Measurements from ENCODE around the gene IL17C. TPM values are rescaled to one million over a fixed set of nuclear protein-coding genes. Genes with fewer than 3 reads are reported as not detected.

The IL17C gene
- total RNA-seq, 4 donors from 2014 or later: not detected

- peaks cover 24% of the 10 kb centered on the region for H3K27me3 ChIP-seq
- no peak for ATAC-seq
- no peak for TF ChIP-seq POLR2AphosphoS5 (IDR thresholded peaks at IDR 0.05)
- TF ChIP-seq CTCF (IDR thresholded peaks at IDR 0.05): no peak
- no peak for TF ChIP-seq POLR2A (IDR thresholded peaks at IDR 0.05)
- TF ChIP-seq EP300 (IDR thresholded peaks at IDR 0.05): no peak
- H3K27ac ChIP-seq: no peak overlapping the region
- 92% methylated on average over 4 of the region's 23 CpGs for WGBS, 2 donors (ENCODE audit: low coverage in 1 of 2)
- H3K4me3 ChIP-seq: no peak overlapping the region
- H3K9me3 ChIP-seq: no peaks in the 10 kb centered on the region
- peaks cover 0 to 80% of the 10 kb centered on the region in 2 donors for H3K36me3 ChIP-seq
- H3K4me1 ChIP-seq: peaks cover 0 to 19% (median 3%) of the 10 kb centered on the region in 3 donors
These were observed 7.4 kb upstream of the IL17C start for GRCh38 chr16:88630941-88631340.

GRCh38 chr16:88631384-88631783 lies 7.0 kb upstream of the IL17C start:
- no peak for TF ChIP-seq POLR2AphosphoS5 (IDR thresholded peaks at IDR 0.05)
- no peak for TF ChIP-seq POLR2A (IDR thresholded peaks at IDR 0.05)
- TF ChIP-seq EP300 (IDR thresholded peaks at IDR 0.05): no peak
- TF ChIP-seq CTCF (IDR thresholded peaks at IDR 0.05): no peak
- H3K27me3 ChIP-seq: peaks cover 29% of the 10 kb centered on the region
- peaks cover 0 to 75% of the 10 kb centered on the region in 2 donors for H3K36me3 ChIP-seq
- no peak overlapping the region for H3K27ac ChIP-seq
- no peaks in the 10 kb centered on the region for H3K9me3 ChIP-seq
- 67 to 82% methylated on average over 9 of the region's 16 CpGs for WGBS, 2 donors (ENCODE audit: low coverage in 1 of 2)
- H3K4me1 ChIP-seq: peaks cover 0 to 19% (median 3%) of the 10 kb centered on the region in 3 donors
- no peak overlapping the region for H3K4me3 ChIP-seq
- no peak for ATAC-seq

- H3K36me3 ChIP-seq: peaks cover 0 to 69% of the 10 kb centered on the region in 2 donors
- 74 to 78% methylated on average over 5 to 7 of the region's 30 CpGs for WGBS, 2 donors (ENCODE audit: low coverage in 1 of 2)
- ATAC-seq: no peak
These were observed 6.3 kb upstream of the IL17C start for GRCh38 chr16:88631920-88632586.

GRCh38 chr16:88632587-88632930 lies 5.8 kb upstream of the IL17C start:
- no peak for ATAC-seq
- H3K4me3 ChIP-seq: no peak overlapping the region
- H3K27me3 ChIP-seq: peaks cover 41% of the 10 kb centered on the region
- WGBS, 2 donors (ENCODE audit: low coverage in 1 of 2): 90 to 96% methylated on average over 6 to 8 of the region's 11 CpGs
- H3K4me1 ChIP-seq: peaks cover 0 to 19% (median 3%) of the 10 kb centered on the region in 3 donors
- H3K9me3 ChIP-seq: no peaks in the 10 kb centered on the region
- H3K27ac ChIP-seq: no peak overlapping the region
- peaks cover 0 to 64% of the 10 kb centered on the region in 2 donors for H3K36me3 ChIP-seq
- TF ChIP-seq POLR2AphosphoS5 (IDR thresholded peaks at IDR 0.05) (no peak), POLR2A (IDR thresholded peaks at IDR 0.05) (no peak), CTCF (IDR thresholded peaks at IDR 0.05) (no peak), EP300 (IDR thresholded peaks at IDR 0.05) (no peak)

More at GRCh38 chr16:88631920-88632586, 6.3 kb upstream of the IL17C start:
- Histone ChIP-seq H3K27me3 (peaks cover 36% of the 10 kb centered on the region), H3K4me1 (peaks cover 0 to 19% (median 3%) of the 10 kb centered on the region in 3 donors), H3K27ac (no peak overlapping the region), H3K4me3 (no peak overlapping the region), H3K9me3 (no peaks in the 10 kb centered on the region)
- TF ChIP-seq CTCF (IDR thresholded peaks at IDR 0.05): no peak
- no peak for TF ChIP-seq POLR2A (IDR thresholded peaks at IDR 0.05)
- no peak for TF ChIP-seq POLR2AphosphoS5 (IDR thresholded peaks at IDR 0.05)
- no peak for TF ChIP-seq EP300 (IDR thresholded peaks at IDR 0.05)

- H3K27ac ChIP-seq: peak overlapping the region in 1 of 4 donors; percentile 41
- WGBS, 2 donors (ENCODE audit: low coverage in 1 of 2): no CpG with 5 or more reads among the region's 23 CpGs
- peaks cover 0 to 19% (median 3%) of the 10 kb centered on the region in 3 donors for H3K4me1 ChIP-seq
- TF ChIP-seq EP300 (IDR thresholded peaks at IDR 0.05) (no peak), POLR2AphosphoS5 (IDR thresholded peaks at IDR 0.05) (no peak), POLR2A (IDR thresholded peaks at IDR 0.05) (no peak), CTCF (IDR thresholded peaks at IDR 0.05) (peak in 1 of 4 experiments; percentile 24)
- no peak for ATAC-seq
- H3K4me3 ChIP-seq: peak overlapping the region in 1 of 2 donors; percentile 46
- H3K36me3 ChIP-seq: peaks cover 0 to 52% of the 10 kb centered on the region in 2 donors
- H3K9me3 ChIP-seq: no peaks in the 10 kb centered on the region
- peaks cover 52% of the 10 kb centered on the region for H3K27me3 ChIP-seq
These were observed 4.7 kb upstream of the IL17C start for GRCh38 chr16:88633684-88634140.
